KMS-11 (cell line): ENCODE measurements around the gene MPPED1.

Source experiments
- H2AFZ ChIP-seq: fragments of 200-600 bp; sonication (generic); 2 replicates; pipeline ENCODE4 v1.6.1; 2016; ENCODE audit warnings: antibody characterized with exemption, mixed run types, low read depth
- H3K27ac ChIP-seq: fragments of 200-600 bp; sonication (generic); 2 replicates; pipeline ENCODE4 v1.6.1; 2016; ENCODE audit warnings: mild to moderate bottlenecking, mixed run types
- H3K27me3 ChIP-seq: fragments of 200-600 bp; sonication (generic); 2 replicates; pipeline ENCODE4 v1.6.1; 2017; ENCODE audit warnings: mild to moderate bottlenecking, low read depth, mixed run types, moderate library complexity; ENCODE audit not compliant: insufficient read depth
- H3K36me3 ChIP-seq: fragments of 200-600 bp; sonication (generic); 2 replicates; pipeline ENCODE4 v1.6.1; 2017; ENCODE audit warnings: mild to moderate bottlenecking, mixed run types; ENCODE audit not compliant: insufficient read depth
- H3K4me1 ChIP-seq: fragments of 200-600 bp; sonication (generic); 2 replicates; pipeline ENCODE4 v1.6.1; 2016; ENCODE audit warnings: mild to moderate bottlenecking, low read depth, mixed run types; ENCODE audit not compliant: poor library complexity, severe bottlenecking
- H3K4me2 ChIP-seq: fragments of 200-600 bp; sonication (generic); 2 replicates; pipeline ENCODE4 v1.7.0; 2016; ENCODE audit warnings: mild to moderate bottlenecking, mixed run types
- H3K4me3 ChIP-seq: fragments of 200-600 bp; sonication (generic); IDR thresholded peaks from 2 replicates; pipeline ENCODE4 v1.6.1; 2017; ENCODE audit warnings: low read depth, low read length, mixed read lengths; ENCODE audit not compliant: insufficient read depth
- H3K79me2 ChIP-seq: fragments of 200-600 bp; sonication (generic); 2 replicates; pipeline ENCODE4 v1.6.1; 2016; ENCODE audit warnings: low read depth, mixed run types; ENCODE audit not compliant: insufficient read depth
- H3K9ac ChIP-seq: fragments of 200-600 bp; sonication (generic); 2 replicates; pipeline ENCODE4 v1.6.1; 2016; ENCODE audit warnings: mild to moderate bottlenecking, mixed run types
- H4K20me1 ChIP-seq: fragments of 200-600 bp; sonication (generic); 2 replicates; pipeline ENCODE4 v1.6.1; 2016; ENCODE audit warnings: mild to moderate bottlenecking, mixed run types; ENCODE audit not compliant: insufficient read depth
- TF ChIP-seq, protein P1 (sequence below): fragments of 200-600 bp; sonication (generic); conservative IDR thresholded peaks from 2 replicates; pipeline ENCODE4 v1.6.1; 2017; ENCODE audit warnings: low read depth, mild to moderate bottlenecking, antibody characterized with exemption, low read length, moderate library complexity, mixed read lengths

Gene MPPED1

DNA sequence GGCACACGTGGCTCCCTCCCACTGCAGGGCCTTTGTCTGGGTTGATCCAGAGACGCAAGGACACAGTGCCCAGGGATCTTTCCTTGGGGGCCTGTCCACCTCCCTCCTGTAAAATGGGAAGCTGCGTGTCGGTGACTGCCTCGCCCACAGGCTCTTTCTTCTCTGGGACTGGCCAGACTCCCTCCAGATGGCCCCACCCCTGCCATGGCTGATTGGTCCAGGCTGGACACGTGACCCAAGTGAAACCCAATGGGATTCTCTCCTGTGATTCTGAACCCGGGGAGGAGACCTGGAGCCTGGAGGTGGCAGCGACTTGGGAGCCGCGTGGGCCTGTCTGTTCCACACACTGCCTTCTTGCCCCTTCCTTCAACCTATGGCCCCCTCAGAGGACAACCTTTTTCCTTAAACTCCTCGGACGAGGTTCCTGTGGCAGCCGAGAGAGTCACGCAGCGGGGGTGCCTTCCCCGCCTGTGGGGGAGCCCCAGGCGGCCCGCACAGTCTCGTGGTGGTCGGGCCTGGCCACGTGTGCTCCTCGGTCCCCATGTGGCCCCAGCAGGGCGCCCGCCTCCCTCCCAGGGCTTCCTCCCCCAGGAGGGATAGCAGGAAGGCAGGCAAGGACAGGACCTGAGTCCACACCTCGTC is 12.4 kb upstream of the MPPED1 start:
- Histone ChIP-seq H3K79me2 (no peaks in the 10 kb centered on the region), H3K4me2 (no peak overlapping the region), H3K4me1 (no peaks in the 10 kb centered on the region), H3K27me3 (peaks cover 32% of the 10 kb centered on the region; the same call in 1 of the 2 replicates), H3K4me3 (no peak overlapping the region), H2AFZ (no peak overlapping the region), H4K20me1 (no peaks in the 10 kb centered on the region), H3K36me3 (no peaks in the 10 kb centered on the region), H3K27ac (no peak overlapping the region), H3K9ac (no peak overlapping the region)
- TF ChIP-seq, protein P1, sequence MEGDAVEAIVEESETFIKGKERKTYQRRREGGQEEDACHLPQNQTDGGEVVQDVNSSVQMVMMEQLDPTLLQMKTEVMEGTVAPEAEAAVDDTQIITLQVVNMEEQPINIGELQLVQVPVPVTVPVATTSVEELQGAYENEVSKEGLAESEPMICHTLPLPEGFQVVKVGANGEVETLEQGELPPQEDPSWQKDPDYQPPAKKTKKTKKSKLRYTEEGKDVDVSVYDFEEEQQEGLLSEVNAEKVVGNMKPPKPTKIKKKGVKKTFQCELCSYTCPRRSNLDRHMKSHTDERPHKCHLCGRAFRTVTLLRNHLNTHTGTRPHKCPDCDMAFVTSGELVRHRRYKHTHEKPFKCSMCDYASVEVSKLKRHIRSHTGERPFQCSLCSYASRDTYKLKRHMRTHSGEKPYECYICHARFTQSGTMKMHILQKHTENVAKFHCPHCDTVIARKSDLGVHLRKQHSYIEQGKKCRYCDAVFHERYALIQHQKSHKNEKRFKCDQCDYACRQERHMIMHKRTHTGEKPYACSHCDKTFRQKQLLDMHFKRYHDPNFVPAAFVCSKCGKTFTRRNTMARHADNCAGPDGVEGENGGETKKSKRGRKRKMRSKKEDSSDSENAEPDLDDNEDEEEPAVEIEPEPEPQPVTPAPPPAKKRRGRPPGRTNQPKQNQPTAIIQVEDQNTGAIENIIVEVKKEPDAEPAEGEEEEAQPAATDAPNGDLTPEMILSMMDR, result no peak

DNA sequence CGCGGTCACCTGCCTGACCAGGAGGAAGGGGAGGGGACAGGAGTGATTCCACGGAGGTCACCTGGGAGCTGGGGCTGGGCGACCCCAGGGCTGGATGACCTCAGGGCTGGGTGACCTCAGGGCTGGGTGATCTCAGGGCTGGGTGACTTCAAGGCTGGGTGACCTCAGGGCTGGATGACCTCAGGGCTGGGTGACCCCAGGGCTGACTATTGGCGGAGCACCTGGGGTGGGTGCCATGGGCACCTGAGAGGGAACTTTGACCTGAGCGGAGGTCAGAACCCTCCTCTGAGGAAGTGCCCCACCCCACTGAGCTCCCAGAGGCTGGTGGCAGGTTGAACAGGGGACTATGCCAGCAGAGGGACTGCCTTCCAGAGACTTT is 11.8 kb upstream of the MPPED1 start:
- no peaks in the 10 kb centered on the region for H3K79me2 ChIP-seq
- no peak overlapping the region for H2AFZ ChIP-seq
- TF ChIP-seq, protein P1, result no peak
- no peak overlapping the region for H3K27ac ChIP-seq
- no peak overlapping the region for H3K4me2 ChIP-seq
- peaks cover 27% of the 10 kb centered on the region; the same call in 1 of the 2 replicates for H3K27me3 ChIP-seq
- no peaks in the 10 kb centered on the region for H4K20me1 ChIP-seq
- H3K9ac ChIP-seq, result no peak overlapping the region
- H3K4me3 ChIP-seq, result no peak overlapping the region
- no peaks in the 10 kb centered on the region for H3K36me3 ChIP-seq
- H3K4me1 ChIP-seq, result no peaks in the 10 kb centered on the region

DNA sequence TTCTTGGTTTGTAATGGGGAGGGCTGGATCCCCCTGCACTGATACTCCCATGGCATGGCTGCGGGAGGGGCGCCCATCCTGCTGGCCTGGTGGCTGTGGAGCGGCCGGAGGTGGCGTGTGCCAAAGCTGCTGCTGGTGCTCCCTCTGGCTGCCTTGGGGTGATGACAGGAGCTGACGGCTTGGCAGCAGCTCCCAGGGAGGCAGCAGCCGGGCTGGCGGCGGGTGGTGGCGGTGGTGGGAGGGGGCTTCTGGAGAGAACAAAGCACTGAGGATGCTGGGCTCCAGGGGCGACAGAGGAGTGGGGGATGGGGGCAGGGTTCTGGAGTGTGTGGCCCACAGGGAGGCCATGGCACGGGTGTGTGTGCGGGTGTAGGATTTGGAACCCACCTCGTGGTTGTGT is 11.4 kb upstream of the MPPED1 start:
- H3K4me3 ChIP-seq, result no peak overlapping the region
- no peaks in the 10 kb centered on the region for H4K20me1 ChIP-seq
- H3K4me1 ChIP-seq, result no peaks in the 10 kb centered on the region
- H3K79me2 ChIP-seq, result no peaks in the 10 kb centered on the region
- no peak overlapping the region for H3K4me2 ChIP-seq
- H3K36me3 ChIP-seq, result no peaks in the 10 kb centered on the region
- H3K27ac ChIP-seq, result no peak overlapping the region
- peaks cover 22% of the 10 kb centered on the region; the same call in 1 of the 2 replicates for H3K27me3 ChIP-seq
- TF ChIP-seq, protein P1, result no peak
- no peak overlapping the region for H2AFZ ChIP-seq
- H3K9ac ChIP-seq, result no peak overlapping the region

DNA sequence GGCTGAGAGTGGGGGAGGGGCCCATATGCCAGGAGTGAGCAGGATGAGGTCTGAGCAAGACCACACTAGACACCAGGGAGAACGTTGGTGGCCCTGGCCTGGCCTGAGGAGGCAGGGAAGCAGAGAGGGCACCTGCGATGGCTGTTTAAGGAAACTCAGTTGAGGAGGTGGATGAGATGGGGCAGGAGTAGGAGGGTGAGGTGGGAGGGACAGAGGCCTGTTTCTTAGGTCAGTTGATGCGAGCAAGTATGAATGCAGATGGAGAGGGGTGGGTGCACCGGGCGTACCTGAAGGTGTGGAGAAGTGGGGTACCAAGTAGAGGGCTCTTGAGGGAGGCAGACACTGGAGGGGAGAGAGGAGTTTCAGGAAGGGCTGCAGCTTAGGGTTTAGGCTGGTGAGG is 10.6 kb upstream of the MPPED1 start:
- Histone ChIP-seq H4K20me1 (no peaks in the 10 kb centered on the region), H3K79me2 (no peaks in the 10 kb centered on the region), H3K36me3 (no peaks in the 10 kb centered on the region), H2AFZ (no peak overlapping the region), H3K27me3 (peaks cover 20% of the 10 kb centered on the region; the same call in 1 of the 2 replicates), H3K4me1 (no peaks in the 10 kb centered on the region), H3K9ac (no peak overlapping the region), H3K4me3 (no peak overlapping the region), H3K4me2 (no peak overlapping the region), H3K27ac (no peak overlapping the region)
- TF ChIP-seq, protein P1, result no peak
